ENCODE data around the gene DEDD. TPM values are rescaled to one million over a fixed set of nuclear protein-coding genes. Genes with fewer than 3 reads are reported as not detected.

The DEDD gene
- total and polyA plus RNA-seq, 10 of the 15 experiments (the other 5 are each of a cell fraction or from before 2014, with no cell fraction given) = 13.6 to 33.9 (median 30.3) TPM

GRCh38 chr1:161166669-161167548 is 34.4 kb upstream of the DEDD start:
- Histone ChIP-seq H3K9me3 (replicated peaks; ENCODE audit: control insufficient read depth, insufficient read depth, low read length) (no peaks in the 10 kb centered on the region), H3K27ac (ENCODE audit: control insufficient read depth, insufficient read depth) (peak overlapping the region; percentile 4), H3K4me3 (peak overlapping the region; percentile 86), H3K79me2 (ENCODE audit: control insufficient read depth, insufficient read depth, low read length) (no peaks in the 10 kb centered on the region), H3K4me2 (ENCODE audit: control insufficient read depth, insufficient read depth) (peak overlapping the region; percentile 99), H2AFZ (ENCODE audit: control insufficient read depth, low read depth, low read length) (peak overlapping the region; percentile 27), H4K20me1 (ENCODE audit: control insufficient read depth, insufficient read depth) (no peaks in the 10 kb centered on the region), H3K27me3 (replicated peaks in 1 of 2; ENCODE audit: control insufficient read depth in 2 of 2, insufficient read depth in 2 of 2, low read length in 1 of 2) (no peaks in the 10 kb centered on the region), H3K9ac (ENCODE audit: control insufficient read depth, insufficient read depth, low read length) (peak overlapping the region; percentile 64), H3K36me3 (ENCODE audit: control insufficient read depth in 2 of 2, insufficient read depth in 2 of 2, low read length in 1 of 2) (peaks cover 9 to 10% of the 10 kb centered on the region in 2 experiments), H3K4me1 (ENCODE audit: control insufficient read depth, insufficient read depth, low read length) (peaks cover 8% of the 10 kb centered on the region)
- BruUV-seq (replicated peaks) = no TSS peak
- FAIRE-seq (no peak), DNase-seq (ENCODE audit: low read depth, low spot score) (no peak), ATAC-seq (peak; percentile 20)
- 5% methylated on average over 33 of the region's 33 CpGs for WGBS (ENCODE audit: insufficient coverage, insufficient replicate concordance, low lambda C conversion rate, missing lambda C conversion rate)
- in situ Hi-C loops (cut with MboI) = no loop called here
- TF ChIP-seq ASH2L (IDR thresholded peaks at IDR 0.05; ENCODE audit: borderline replicate concordance, low read depth) (no peak), MLLT1 (IDR thresholded peaks at IDR 0.05) (0 out of 2 replicates have a peak, but pooled peaks have one; percentile 8), LARP7 (IDR thresholded peaks at IDR 0.05) (peak; percentile 64; the same call in 1 of the 2 replicates)
- ChIA-PET RAD21 (ENCODE audit: unreplicated experiment) (interaction anchor here (0.5 to 4.8 kb wide), 15 partner anchors 9 to 591 kb away, joined by 3 to 34 read pairs (median 6); partner anchors contain the start of genes ARHGAP30, B4GALT3, DEDD and NDUFS2), POLR2A (interaction anchor here (0.6 to 2.9 kb wide), 16 partner anchors 9 to 222 kb away, joined by 3 to 17 read pairs (median 6); partner anchors contain the start of genes ARHGAP30, B4GALT3, DEDD and NDUFS2), CTCF (interaction anchor here (0.6 to 5.0 kb wide), 20 partner anchors 9 to 222 kb away, joined by 3 to 60 read pairs (median 6); partner anchors contain the start of genes B4GALT3, NDUFS2, TOMM40L and UFC1), SMC1A (ENCODE audit: uncharacterized antibody, unreplicated experiment) (interaction anchor here (0.8 to 3.5 kb wide), 15 partner anchors 9 to 215 kb away, joined by 3 to 18 read pairs (median 6); partner anchors contain the start of genes B4GALT3, NDUFS2, TOMM40L and UFC1)
- intact Hi-C loops (cut with micrococcal nuclease; ENCODE audit: unreplicated experiment) = no loop called here

All from GM12878 (cell line).